ENCODE results near the gene MVB12B.

MVB12B gene

DNA sequence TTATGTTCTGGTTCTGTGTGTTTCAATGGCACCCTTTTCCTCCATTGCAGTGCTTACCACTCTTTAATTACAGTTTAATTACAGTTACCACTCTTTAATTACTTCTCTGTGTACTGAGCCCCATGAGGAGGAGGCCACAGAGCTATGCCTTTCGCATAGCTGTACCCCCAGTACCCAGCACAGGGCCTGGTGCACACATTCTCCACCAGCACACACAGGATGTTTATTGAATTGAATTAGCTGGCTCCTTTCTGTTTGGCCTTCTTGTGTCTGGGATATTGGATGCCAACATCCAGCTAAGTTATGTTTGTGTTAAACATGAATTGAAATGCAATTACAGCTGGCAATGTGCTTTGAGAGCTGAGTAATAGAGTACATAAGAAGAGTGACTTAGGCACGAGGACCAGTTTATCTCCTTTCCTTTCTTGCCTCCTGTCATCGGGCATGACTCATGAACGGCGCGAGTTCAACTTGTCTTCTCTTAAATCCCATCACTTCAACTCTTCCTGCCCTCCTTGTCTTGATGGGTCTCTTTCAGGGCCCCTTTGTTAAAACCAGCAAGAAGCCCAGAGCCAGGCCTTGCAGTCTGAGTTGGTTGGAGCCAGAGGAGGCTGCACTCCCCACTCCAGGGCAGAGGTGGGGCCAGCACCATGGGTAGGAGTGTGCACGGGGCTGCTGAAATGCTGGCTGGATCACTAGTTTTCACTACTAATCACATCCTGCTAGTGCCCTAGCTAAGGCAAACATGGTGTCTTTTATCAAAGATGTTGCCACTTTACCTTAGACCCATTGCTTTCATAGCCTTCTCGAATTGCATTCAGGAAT lies 37.4 kb downstream of the MVB12B start:
- no peak for DNase-seq (ENCODE audit: low read depth)

DNA sequence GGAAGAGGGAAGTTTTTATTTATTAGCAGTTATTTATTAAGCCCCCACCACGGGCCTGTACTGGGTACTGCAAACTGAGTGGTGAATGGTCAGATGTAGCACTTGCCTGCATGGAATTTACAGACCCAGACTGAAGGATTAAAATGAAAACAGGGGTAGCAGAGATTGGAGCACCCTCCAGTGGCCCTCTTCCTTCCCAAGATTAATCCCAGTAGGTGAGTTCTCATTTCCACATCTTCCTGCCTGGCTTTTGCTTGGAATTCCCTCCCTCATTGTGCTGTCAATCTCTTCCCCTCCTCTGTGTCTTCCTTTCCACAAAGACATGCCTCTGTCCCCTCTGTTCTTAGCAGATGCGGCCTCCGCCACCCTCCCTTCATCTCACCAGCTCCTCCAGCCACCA lies 39.2 kb downstream of the MVB12B start:
- no peak for DNase-seq (ENCODE audit: low read depth)

DNA sequence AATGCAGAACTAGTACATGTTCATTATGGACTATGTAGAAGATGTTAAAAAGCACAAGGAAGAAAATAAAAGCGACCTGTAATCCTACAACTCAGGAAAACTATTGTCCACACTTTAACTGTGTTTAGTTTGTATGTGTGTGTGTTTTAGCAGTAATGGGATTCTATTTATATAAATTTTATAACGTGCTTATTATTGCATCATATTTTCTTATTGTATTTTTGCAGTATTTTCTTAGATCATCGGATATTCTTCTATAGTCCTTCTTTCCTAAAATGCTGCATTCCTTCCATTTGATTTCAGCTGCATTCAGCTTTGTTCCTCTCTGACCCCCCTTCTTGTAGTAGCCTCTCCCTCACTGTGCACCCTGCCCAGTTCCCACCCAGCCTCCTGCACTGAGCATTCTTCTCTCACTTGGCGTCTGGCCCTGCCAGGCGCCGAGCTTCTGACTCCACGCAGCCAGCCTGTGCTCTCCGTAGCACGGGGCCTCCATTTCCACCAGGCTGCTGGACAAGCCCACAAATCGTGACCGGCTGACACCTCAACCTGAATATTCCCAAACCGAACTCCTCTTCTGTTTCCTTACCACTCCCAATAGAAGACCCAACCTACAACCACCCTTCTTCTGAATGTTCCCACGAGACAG lies 39.9 kb downstream of the MVB12B start:
- DNase-seq (ENCODE audit: low read depth) = no peak

- no peak for DNase-seq (ENCODE audit: low read depth)
Observed at GRCh38 chr9:126367139-126367538, 40.5 kb downstream of the MVB12B start.

GRCh38 chr9:126367616-126368015 lies 41.0 kb downstream of the MVB12B start:
- DNase-seq (ENCODE audit: low read depth) = no peak

DNA sequence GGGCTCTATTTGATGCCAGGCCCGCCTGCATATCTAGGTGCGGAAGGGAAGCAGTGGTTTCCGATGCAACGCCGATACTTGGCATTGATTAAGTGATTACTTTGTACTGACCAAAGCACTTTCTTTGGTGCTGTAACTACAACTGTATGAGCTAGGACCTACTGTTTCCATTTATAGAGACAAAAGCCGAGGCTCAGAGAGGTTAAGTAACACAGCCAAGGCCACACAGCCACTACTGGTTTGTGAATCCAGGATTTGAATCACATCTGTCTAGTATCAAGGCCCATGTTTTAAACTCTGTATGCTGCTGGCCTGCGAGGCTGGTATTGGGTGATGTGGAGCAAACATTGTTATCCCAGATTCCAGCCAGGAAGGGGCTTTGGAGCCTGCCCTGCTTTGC lies 41.4 kb downstream of the MVB12B start:
- no peak for DNase-seq (ENCODE audit: low read depth)

- no peak for DNase-seq (ENCODE audit: low read depth)
Observed at GRCh38 chr9:126371007-126371870, 44.6 kb downstream of the MVB12B start.

GRCh38 chr9:126372716-126373115 lies 46.1 kb downstream of the MVB12B start:
- DNase-seq (ENCODE audit: low read depth) = no peak

DNA sequence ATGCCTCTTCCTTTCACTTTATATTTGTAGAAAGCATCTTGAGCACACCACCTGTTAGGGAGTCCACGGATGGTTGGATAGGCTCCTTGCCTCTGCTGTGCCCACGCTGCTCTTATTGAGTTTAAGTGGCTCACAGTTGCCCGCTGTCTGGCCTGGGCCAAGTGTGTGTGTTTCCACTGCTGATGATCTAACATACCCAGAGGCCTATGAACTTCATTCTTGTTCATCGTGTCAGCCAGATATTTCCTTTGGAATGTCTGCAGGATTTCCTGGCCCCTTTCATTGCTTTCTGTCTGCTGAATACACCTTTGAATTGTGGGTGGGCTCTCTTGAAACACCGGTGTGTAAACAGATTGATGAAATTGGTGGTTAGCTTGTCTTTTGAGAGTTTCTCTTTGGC lies 46.6 kb downstream of the MVB12B start:
- no peak for DNase-seq (ENCODE audit: low read depth)

DNA sequence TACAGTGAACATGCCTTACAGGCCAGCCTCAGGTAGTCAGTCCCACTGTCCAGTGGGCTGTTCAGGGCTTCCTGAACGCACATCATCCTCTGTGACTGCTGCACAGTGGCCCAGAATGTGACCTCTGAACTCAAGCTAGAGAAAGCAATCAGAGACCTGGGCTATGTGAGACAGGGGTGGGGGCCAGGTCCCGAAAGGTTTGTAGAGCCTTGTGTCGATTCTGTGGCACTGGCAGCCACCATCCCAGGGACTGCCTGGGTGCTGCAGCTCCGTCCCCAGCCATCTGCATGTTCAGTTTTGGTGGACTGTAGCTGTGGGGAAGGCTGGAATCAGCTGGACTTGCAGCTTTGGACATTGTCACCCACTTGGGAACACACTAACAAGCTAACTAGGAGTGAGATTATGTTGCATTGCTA lies 47.7 kb downstream of the MVB12B start:
- DNase-seq (ENCODE audit: low read depth) = no peak

DNA sequence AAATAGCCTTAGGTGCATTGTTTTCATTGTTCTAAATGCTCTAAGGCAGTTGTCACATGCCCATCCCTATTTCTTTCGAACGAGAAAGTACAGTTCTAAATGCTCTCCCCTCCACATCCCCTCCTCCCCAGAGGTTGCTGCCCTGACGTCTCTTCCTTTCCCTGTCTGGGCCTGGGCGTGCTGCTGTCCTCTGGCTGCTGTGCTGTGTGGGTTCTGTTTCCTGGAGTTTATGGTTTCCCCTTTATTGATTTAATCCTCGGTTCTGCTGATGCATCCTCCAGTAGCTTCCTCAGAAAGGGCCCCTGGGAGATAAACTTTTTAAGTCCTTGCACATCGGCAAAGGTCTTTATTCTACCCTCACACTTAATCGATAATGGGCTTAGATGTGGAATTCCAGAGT lies 48.8 kb downstream of the MVB12B start:
- DNase-seq (ENCODE audit: low read depth) = no peak

DNA sequence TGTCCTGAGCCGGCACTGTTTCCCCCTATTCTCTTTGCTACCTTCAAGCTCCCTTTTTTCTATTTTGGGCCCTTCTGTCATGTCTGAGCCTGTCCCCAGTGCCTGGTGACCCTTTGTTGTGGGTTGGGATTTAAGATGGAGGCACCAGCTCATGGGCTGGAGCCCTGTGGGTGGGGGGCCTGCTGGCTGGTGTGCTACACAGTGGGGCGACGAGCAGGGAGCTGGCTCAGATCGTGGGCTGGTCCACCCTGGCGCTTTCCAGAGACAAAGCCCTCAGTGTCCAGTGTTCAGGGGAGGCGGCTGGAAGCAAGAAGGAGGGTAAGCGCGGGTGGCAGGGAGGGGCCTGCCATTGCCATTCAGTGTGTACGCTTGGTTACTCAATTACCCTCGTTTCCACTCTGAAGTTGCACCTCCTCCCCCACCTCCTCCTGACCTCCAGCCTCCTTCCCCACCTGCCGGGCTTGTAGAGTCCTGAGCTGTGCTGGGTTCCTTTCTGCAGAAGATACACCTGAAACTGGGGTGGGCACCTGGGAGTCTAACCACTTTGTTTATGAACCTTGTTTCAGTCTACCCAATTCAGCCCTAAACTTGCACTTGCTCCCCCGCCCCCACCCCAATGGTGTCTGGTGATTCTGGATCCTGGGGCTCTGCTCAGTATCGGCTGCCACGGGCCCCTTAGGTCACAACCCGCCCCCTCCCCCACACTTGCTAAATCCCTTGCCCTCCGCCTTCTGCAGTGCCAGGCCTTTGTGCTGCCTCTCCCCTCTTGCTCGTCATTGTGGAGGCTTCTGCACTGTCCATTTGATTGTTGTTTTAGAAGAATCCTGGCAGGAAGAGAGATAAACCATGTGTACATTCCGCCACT lies 49.9 kb downstream of the MVB12B start:
- DNase-seq (ENCODE audit: low read depth) = no peak

GRCh38 chr9:126377176-126377509 lies 50.5 kb downstream of the MVB12B start:
- no peak for DNase-seq (ENCODE audit: low read depth)

DNA sequence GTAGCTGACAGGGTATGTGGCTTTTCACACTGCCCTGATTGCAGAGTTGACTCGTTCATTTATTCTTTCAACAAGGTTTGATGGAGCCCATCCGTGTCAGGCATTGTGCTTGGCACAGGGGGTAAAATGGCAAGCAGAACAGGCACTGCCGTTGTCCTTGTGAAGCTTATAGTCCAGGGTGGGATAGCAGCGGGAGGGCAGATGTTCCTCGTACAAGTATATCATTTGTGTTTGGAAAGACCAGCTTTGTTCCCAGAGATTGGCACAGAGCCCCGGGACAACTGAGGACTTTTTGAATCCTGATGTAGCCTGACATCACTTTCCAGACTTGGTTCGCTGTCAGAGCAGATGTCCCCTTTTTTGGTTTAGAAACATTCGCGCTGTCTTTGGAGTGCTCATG lies 50.9 kb downstream of the MVB12B start:
- no peak for DNase-seq (ENCODE audit: low read depth)

DNA sequence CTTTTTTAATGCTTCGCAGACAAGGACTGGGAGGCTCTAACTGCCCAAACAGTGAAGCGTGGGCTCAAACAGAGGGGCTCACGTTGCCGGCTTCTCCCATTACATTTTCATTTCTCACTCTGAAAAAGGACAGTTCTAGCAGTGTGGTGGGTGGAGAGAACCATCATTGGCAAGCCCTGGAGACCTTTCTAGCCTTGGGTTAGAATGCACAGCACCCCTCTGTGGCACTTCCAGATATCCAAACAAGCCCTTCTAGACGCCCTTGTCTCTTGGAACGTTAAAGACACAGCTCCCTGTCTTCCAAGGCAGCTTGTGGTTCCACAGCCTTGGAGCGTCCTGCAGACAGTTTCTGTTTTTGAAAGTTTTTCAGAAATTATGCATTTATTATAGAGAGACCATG lies 52.1 kb downstream of the MVB12B start:
- no peak for DNase-seq (ENCODE audit: low read depth)

DNA sequence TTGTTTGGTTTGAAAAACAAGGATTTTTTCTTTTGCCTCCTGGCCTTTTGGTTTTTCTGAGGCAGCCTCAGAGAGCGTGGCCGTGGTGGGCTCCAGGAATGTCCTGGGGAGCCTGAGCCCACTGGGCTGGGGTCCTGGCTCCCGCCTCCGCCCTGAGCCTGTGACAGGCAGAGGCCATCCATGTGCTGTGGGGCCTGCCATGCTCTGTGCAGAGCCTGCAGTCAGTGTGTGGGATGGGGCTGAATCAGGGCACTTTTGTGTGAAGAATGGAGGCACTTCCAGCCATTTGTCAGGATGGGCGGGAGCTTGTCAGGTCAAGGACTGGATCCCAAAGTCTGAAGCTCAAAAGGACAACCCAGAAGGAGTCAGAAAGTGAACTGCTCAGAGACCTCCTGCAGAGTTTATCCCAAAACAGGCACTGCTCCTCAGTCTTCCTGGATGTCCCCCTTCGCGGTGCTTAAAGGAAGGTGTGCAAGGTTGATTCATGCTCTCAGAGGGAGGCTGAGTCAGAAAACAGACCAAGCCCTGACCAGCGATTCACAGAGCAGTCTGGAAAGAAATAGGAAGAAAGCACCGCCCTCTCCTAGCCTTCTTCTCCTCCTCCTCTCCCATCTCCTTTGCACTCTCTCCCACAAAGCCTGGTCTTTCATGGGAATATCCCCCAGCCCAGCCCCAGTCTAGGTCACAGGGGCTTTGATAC lies 53.2 kb downstream of the MVB12B start:
- DNase-seq (ENCODE audit: low read depth) = no peak

GRCh38 chr9:126380447-126380846 lies 53.8 kb downstream of the MVB12B start:
- DNase-seq (ENCODE audit: low read depth) = no peak

GRCh38 chr9:126381195-126381594 lies 54.6 kb downstream of the MVB12B start:
- no peak for DNase-seq (ENCODE audit: low read depth)

DNA sequence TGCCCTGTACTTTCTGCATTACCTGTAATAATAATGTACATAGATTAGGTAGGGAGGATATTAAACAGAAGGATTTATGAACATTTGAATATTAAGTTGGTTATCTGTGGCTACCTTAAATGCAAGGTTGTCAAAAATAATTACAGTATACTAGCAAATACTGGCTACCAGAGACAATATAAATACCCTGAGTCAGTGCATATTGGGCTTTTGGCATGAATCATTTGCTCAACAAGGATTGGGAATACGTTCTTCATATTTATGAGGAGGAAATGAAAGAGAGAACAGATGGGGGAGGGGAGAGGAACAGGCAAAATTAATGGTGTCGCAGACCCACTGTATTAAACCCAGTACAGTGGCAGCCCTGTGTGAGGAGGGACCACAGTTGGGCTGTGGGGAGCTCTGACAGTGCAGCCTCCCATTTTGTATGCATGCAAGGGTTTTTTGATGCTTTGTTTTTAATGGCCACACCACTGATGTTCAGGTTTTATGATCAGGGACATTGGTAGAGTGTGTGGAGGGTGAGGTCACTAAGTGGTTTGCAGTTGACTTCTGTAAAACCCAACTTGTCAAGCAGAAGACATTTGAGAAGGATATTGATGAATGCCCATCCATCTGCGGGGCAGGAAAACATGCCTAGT lies 56.9 kb downstream of the MVB12B start:
- no peak for DNase-seq (ENCODE audit: low read depth)

DNA sequence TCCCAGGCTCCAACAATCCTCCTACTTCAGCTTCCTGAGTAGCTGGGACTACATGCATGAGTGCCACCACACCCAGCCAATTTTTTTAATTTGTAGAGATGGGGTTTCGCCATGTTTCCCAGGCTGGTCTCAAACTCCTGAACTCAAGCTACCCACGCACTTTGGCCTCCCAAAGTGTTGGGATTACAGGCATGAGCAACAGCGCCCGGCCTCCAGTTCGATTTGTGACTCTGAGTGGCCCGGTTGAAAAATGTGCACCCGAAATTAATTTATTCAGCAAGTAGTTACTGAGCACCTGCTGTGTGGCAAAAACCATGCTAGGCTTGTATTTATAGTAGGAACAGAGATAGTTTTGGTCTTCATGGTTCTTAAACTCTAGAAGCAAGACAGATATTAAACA lies 58.3 kb downstream of the MVB12B start:
- DNase-seq (ENCODE audit: low read depth) = no peak

- no peak for DNase-seq (ENCODE audit: low read depth)
Observed at GRCh38 chr9:126386088-126386487, 59.5 kb downstream of the MVB12B start.
